Measurements from ENCODE around the gene ARHGAP26.
"Not testable (repeated sequence)": the region's sequence is repeated elsewhere in the genome, so short reads cannot be mapped to it uniquely, and the experiment has no call there.

ARHGAP26 gene

GRCh38 chr5:143065996-143066522, 295.9 kb downstream of the ARHGAP26 start:
- no peak for DNase-seq

GRCh38 chr5:143066556-143067281, 296.5 kb downstream of the ARHGAP26 start:
- no peak for DNase-seq

GRCh38 chr5:143068712-143069111, 298.5 kb downstream of the ARHGAP26 start:
- DNase-seq: no peak

GRCh38 chr5:143071927-143072326, 301.8 kb downstream of the ARHGAP26 start:
- DNase-seq: no peak

- DNase-seq: no peak
Measured at GRCh38 chr5:143072734-143073133, 302.6 kb downstream of the ARHGAP26 start.

- DNase-seq: no peak
Measured at GRCh38 chr5:143073766-143074165, 303.6 kb downstream of the ARHGAP26 start.

GRCh38 chr5:143074414-143074996, 304.3 kb downstream of the ARHGAP26 start:
- DNase-seq: no peak

- DNase-seq: no peak
Measured at GRCh38 chr5:143076377-143076776, 306.2 kb downstream of the ARHGAP26 start.

- no peak for DNase-seq
Measured at GRCh38 chr5:143077453-143078103, 307.4 kb downstream of the ARHGAP26 start.

- DNase-seq: no peak
Measured at GRCh38 chr5:143078313-143078712, 308.1 kb downstream of the ARHGAP26 start.

- DNase-seq: no peak
Measured at GRCh38 chr5:143078971-143079370, 308.8 kb downstream of the ARHGAP26 start.

- DNase-seq: no peak
Measured at GRCh38 chr5:143080407-143080806, 310.2 kb downstream of the ARHGAP26 start.

GRCh38 chr5:143080982-143081381, 310.8 kb downstream of the ARHGAP26 start:
- no peak for DNase-seq

- DNase-seq: no peak
Measured at GRCh38 chr5:143083006-143083405, 312.8 kb downstream of the ARHGAP26 start.

GRCh38 chr5:143084407-143084806, 314.2 kb downstream of the ARHGAP26 start:
- no peak for DNase-seq

GRCh38 chr5:143085319-143085917, 315.2 kb downstream of the ARHGAP26 start:
- DNase-seq: no peak

GRCh38 chr5:143086546-143086907, 316.4 kb downstream of the ARHGAP26 start:
- DNase-seq: no peak

- DNase-seq: no peak
Measured at GRCh38 chr5:143086908-143087637, 316.9 kb downstream of the ARHGAP26 start.

- DNase-seq: not testable (repeated sequence)
Measured at GRCh38 chr5:143088702-143089101, 318.5 kb downstream of the ARHGAP26 start.

- DNase-seq: not testable (repeated sequence)
Measured at GRCh38 chr5:143090044-143090443, 319.9 kb downstream of the ARHGAP26 start.

- peak in 1 of 2 donors; percentile 17 for DNase-seq
Measured at GRCh38 chr5:143092711-143093451, 322.7 kb downstream of the ARHGAP26 start.
